HepG2 (cell line): ENCODE measurements around the gene STEAP1. TPM values are rescaled to one million over a fixed set of nuclear protein-coding genes. Genes with fewer than 3 reads are reported as not detected.
A peak's percentile ranks its signal among the peaks of the same experiment; 100 is the strongest.

Experiments used
- AHR ChIP-seq: IDR thresholded peaks from 2 replicates; pipeline ENCODE4 v1.6.1; 2018; ENCODE audit warnings: missing genetic modification reagents, missing compliant biosample characterization
- ATF3 ChIP-seq: sonication (generic); formaldehyde crosslinking; IDR thresholded peaks from 2 replicates; pipeline ENCODE4 v1.4.0; 2020; ENCODE audit warnings: missing genetic modification reagents
- BCL3 ChIP-seq: sonication (generic); formaldehyde crosslinking; IDR thresholded peaks from 2 replicates; pipeline ENCODE4 v1.5.1; 2020; ENCODE audit warnings: mild to moderate bottlenecking, missing genetic modification reagents, moderate library complexity
- CENPX ChIP-seq: sonication (generic); formaldehyde crosslinking; IDR thresholded peaks from 2 replicates; pipeline ENCODE4 v1.9.0; 2021; ENCODE audit warnings: mild to moderate bottlenecking, missing genetic modification reagents, moderate library complexity
- CREB3 ChIP-seq: sonication (generic); formaldehyde crosslinking; IDR thresholded peaks from 2 replicates; pipeline ENCODE4 v1.5.0; 2020; ENCODE audit warnings: missing genetic modification reagents
- DNMT3B ChIP-seq: conservative IDR thresholded peaks from 2 replicates; pipeline ENCODE4 v1.6.1; 2016; ENCODE audit warnings: missing biosample characterization, control low read depth
- GZF1 ChIP-seq: sonication (generic); formaldehyde crosslinking; IDR thresholded peaks from 2 replicates; pipeline ENCODE4 v1.5.1; 2020; ENCODE audit warnings: mild to moderate bottlenecking, missing genetic modification reagents
- ISL2 ChIP-seq: sonication (generic); formaldehyde crosslinking; IDR thresholded peaks from 2 replicates; pipeline ENCODE4 v1.5.0; 2020; ENCODE audit warnings: missing genetic modification reagents
- KAT7 ChIP-seq: IDR thresholded peaks from 2 replicates; pipeline ENCODE4 v1.6.1; 2018; ENCODE audit warnings: borderline replicate concordance, missing compliant biosample characterization
- KDM4B ChIP-seq: sonication (generic); formaldehyde crosslinking; IDR thresholded peaks from 2 replicates; pipeline ENCODE4 v1.4.0; 2020; ENCODE audit warnings: missing genetic modification reagents
- KLF13 ChIP-seq: sonication (generic); formaldehyde crosslinking; IDR thresholded peaks from 2 replicates; pipeline ENCODE4 v1.4.0; 2020; ENCODE audit warnings: mild to moderate bottlenecking, missing genetic modification reagents
- MED8 ChIP-seq: sonication (generic); formaldehyde crosslinking; IDR thresholded peaks from 2 replicates; pipeline ENCODE4 v1.8.1; 2023; ENCODE audit warnings: mild to moderate bottlenecking, missing genetic modification reagents; ENCODE audit not compliant: insufficient replicate concordance
- PHF20 ChIP-seq: sonication (generic); formaldehyde crosslinking; IDR thresholded peaks from 2 replicates; pipeline ENCODE4 v1.5.0; 2020; ENCODE audit warnings: mild to moderate bottlenecking, missing genetic modification reagents
- RBM22 ChIP-seq: fragments of 200-400 bp; formaldehyde crosslinking; optimal IDR thresholded peaks from 2 replicates; pipeline ENCODE3; 2017; ENCODE audit warnings: mild to moderate bottlenecking, low read length, moderate library complexity
- SIX1 ChIP-seq: sonication (generic); formaldehyde crosslinking; IDR thresholded peaks from 2 replicates; pipeline ENCODE4 v1.4.0; 2020; ENCODE audit warnings: missing genetic modification reagents, borderline replicate concordance
- SRSF9 ChIP-seq: fragments of 200-400 bp; formaldehyde crosslinking; IDR thresholded peaks from 2 replicates; pipeline ENCODE4 v1.6.1; 2018; ENCODE audit warnings: borderline replicate concordance, mild to moderate bottlenecking, low read depth, low read length; ENCODE audit not compliant: insufficient read depth, poor library complexity, severe bottlenecking
- TAF15 ChIP-seq: fragments of 200-400 bp; formaldehyde crosslinking; IDR thresholded peaks from one replicate; pipeline ENCODE4 v1.6.1; 2018; ENCODE audit warnings: mild to moderate bottlenecking, low read depth, low read length; ENCODE audit not compliant: poor library complexity, severe bottlenecking
- TFAP4 ChIP-seq: sonication (generic); IDR thresholded peaks from 2 replicates; pipeline ENCODE4 v1.6.1; 2016; ENCODE audit warnings: low read depth, borderline replicate concordance
- TFDP2 ChIP-seq: sonication (generic); formaldehyde crosslinking; IDR thresholded peaks from 2 replicates; pipeline ENCODE4 v1.4.0; 2020; ENCODE audit warnings: missing genetic modification reagents
- ZNF367 ChIP-seq: sonication (generic); formaldehyde crosslinking; IDR thresholded peaks from 2 replicates; pipeline ENCODE4 v1.4.0; 2020; ENCODE audit warnings: missing genetic modification reagents, borderline replicate concordance
- ZNF569 ChIP-seq: sonication (generic); formaldehyde crosslinking; IDR thresholded peaks from 2 replicates; pipeline ENCODE4 v1.5.0; 2020; ENCODE audit warnings: mild to moderate bottlenecking, missing genetic modification reagents, moderate library complexity, borderline replicate concordance
- ZNF607 ChIP-seq: sonication (generic); formaldehyde crosslinking; IDR thresholded peaks from 2 replicates; pipeline ENCODE4 v1.5.1; 2020; ENCODE audit warnings: missing genetic modification reagents, mild to moderate bottlenecking, borderline replicate concordance
- ZNF670 ChIP-seq: sonication (generic); formaldehyde crosslinking; IDR thresholded peaks from 2 replicates; pipeline ENCODE4 v1.8.0; 2022; ENCODE audit warnings: mild to moderate bottlenecking, missing genetic modification reagents, borderline replicate concordance
- ZNF678 ChIP-seq: sonication (generic); formaldehyde crosslinking; IDR thresholded peaks from 2 replicates; pipeline ENCODE4 v1.4.0; 2020; ENCODE audit warnings: mild to moderate bottlenecking, missing genetic modification reagents
- ZNF773 ChIP-seq: sonication (generic); formaldehyde crosslinking; IDR thresholded peaks from 2 replicates; pipeline ENCODE4 v1.4.0; 2020; ENCODE audit warnings: missing genetic modification reagents, borderline replicate concordance
- ZNF879 ChIP-seq: sonication (generic); formaldehyde crosslinking; IDR thresholded peaks from 2 replicates; pipeline ENCODE4 v1.8.1; 2023; ENCODE audit warnings: missing genetic modification reagents
- ZSCAN20 ChIP-seq: sonication (generic); formaldehyde crosslinking; IDR thresholded peaks from 2 replicates; pipeline ENCODE4 v1.4.0; 2020; ENCODE audit warnings: missing genetic modification reagents, mild to moderate bottlenecking, borderline replicate concordance
- polyA plus RNA-seq, 8 experiments: library from polyadenylated mRNA; depleted of rRNA in 3 of 8; stranded (reverse) in 7 of 8; unstranded in 1 of 8; fragments of >200 nt; fragmentation: Illumina TruSeq in 4 of 8; extraction: Trizol in 4 of 8; gene quantifications; 2 replicates each; pipeline versions ENCODE4 v1.2.1 to v1.2.3, GENCODE V29; 2011 to 2016; ENCODE audit warnings: low read depth in 4 of 8, missing spikeins in 1 of 8, mixed read lengths in 1 of 8; ENCODE audit not compliant: insufficient read depth in 1 of 8
- total RNA-seq, 5 experiments: library from RNA; depleted of rRNA; stranded (reverse); fragments of >200 nt; fragmentation: Illumina TruSeq; extraction: Trizol; gene quantifications; 2 replicates each; pipeline ENCODE4 v1.2.3, GENCODE V29; 2016; ENCODE audit warnings: low read depth in 1 of 5

Gene STEAP1
- total and polyA plus RNA-seq, 2 of the 13 experiments (the other 11 are each of a cell fraction or from before 2014, with no cell fraction given) = 23.2 to 24.2 TPM

GRCh38 chr7:90173127-90173844 lies 19.0 kb downstream of the STEAP1 start (continued):
- TF ChIP-seq GZF1 = no peak; the same call in 1 of the 2 replicates
- no peak for TF ChIP-seq KDM4B (CRISPR knock-in tag)
- TF ChIP-seq KLF13 (CRISPR knock-in tag) = no peak
- TF ChIP-seq ZSCAN20 (CRISPR knock-in tag) = no peak
- TF ChIP-seq ZNF678 (CRISPR knock-in tag) = no peak
- no peak; the same call in 1 of the 2 replicates for TF ChIP-seq DNMT3B (CRISPR knock-in tag)
- no peak for TF ChIP-seq ZNF670
- TF ChIP-seq KAT7 = peak; percentile 39; the same call in 1 of the 2 replicates
- 0 out of 2 replicates have a peak, but pooled peaks have one; percentile 38 for TF ChIP-seq ZNF607 (CRISPR knock-in tag)
- TF ChIP-seq ZNF569 (CRISPR knock-in tag) = no peak
- no peak for TF ChIP-seq CENPX (CRISPR knock-in tag)
- TF ChIP-seq TFAP4 = peak; percentile 93
- TF ChIP-seq PHF20 = no peak
- TF ChIP-seq ZNF367 (CRISPR knock-in tag) = no peak
- TF ChIP-seq MED8 = no peak
- no peak for TF ChIP-seq AHR (CRISPR knock-in tag)
- no peak for TF ChIP-seq ZNF773
- no peak for TF ChIP-seq ZNF879 (CRISPR knock-in tag)
- TF ChIP-seq SRSF9 = no peak
- no peak for TF ChIP-seq TFDP2
- no peak for TF ChIP-seq ATF3 (CRISPR knock-in tag)
- no peak for TF ChIP-seq CREB3 (CRISPR knock-in tag)
- peak; percentile 38 for TF ChIP-seq ISL2 (CRISPR knock-in tag)
- no peak for TF ChIP-seq RBM22
- TF ChIP-seq SIX1 = peak; percentile 81; the same call in 1 of the 2 replicates
- TF ChIP-seq TAF15 = no peak
- TF ChIP-seq BCL3 = no peak
